B cell (primary cell): ENCODE data around the gene PYCARD. TPM values are rescaled to one million over a fixed set of nuclear protein-coding genes. Genes with fewer than 3 reads are reported as not detected.

Experiments
- ATAC-seq: fragments of 200-7000 bp; cut with Tn5 transposase; one replicate; pipeline ENCODE4 v1.10.0; 2021; ENCODE audit warnings: low read depth, mild to moderate bottlenecking, moderate number of reproducible peaks, moderate library complexity
- CTCF ChIA-PET: fragments of 350-600 bp; sonication (Branson Sonifier 250); formaldehyde crosslinking; loops from one replicate; lab custom pipeline; 2021; ENCODE audit warnings: antibody characterized with exemption, inconsistent platforms; lab: Charles Lee
- POLR2A ChIA-PET: fragments of 350-600 bp; sonication (Branson Sonifier 250); formaldehyde crosslinking; loops from one replicate; lab custom pipeline; 2021; ENCODE audit warnings: antibody characterized with exemption; lab: Charles Lee
- DNase-seq: peaks from one replicate; pipeline ENCODE4 v3.0.0; 2013
- H2AFZ ChIP-seq: 2 replicates; pipeline ENCODE4 v1.6.1; 2012; ENCODE audit warnings: mild to moderate bottlenecking, low read depth, low read length; ENCODE audit not compliant: insufficient read depth, poor library complexity, severe bottlenecking
- H3K27ac ChIP-seq, 2 donors: 1 replicate in 1 of 2; 2 replicates in 1 of 2; pipeline ENCODE4 v1.5.1; 2012 to 2013; ENCODE audit warnings: low read length in 2 of 2, mild to moderate bottlenecking in 2 of 2, moderate library complexity in 1 of 2
- H3K27me3 ChIP-seq, 4 experiments: fragments of 200-600 bp in 1 of 4; sonication (generic) in 1 of 4; replicated peaks in 1 of 4; 1 replicate in 2 of 4; 2 replicates in 2 of 4; pipeline versions ENCODE4 v1.6.1 to v1.7.0; 2013 to 2016; ENCODE audit warnings: low read length in 3 of 4, mild to moderate bottlenecking in 2 of 4, mixed read lengths in 1 of 4, moderate library complexity in 1 of 4; ENCODE audit not compliant: insufficient read depth in 4 of 4, control insufficient read depth in 3 of 4; ENCODE audit errors: control extremely low read depth in 1 of 4
- H3K36me3 ChIP-seq, 2 experiments: replicated peaks in 1 of 2; 1 replicate in 1 of 2; 2 replicates in 1 of 2; pipeline versions ENCODE4 v1.6.1 to v1.7.1; 2013; ENCODE audit warnings: low read length in 1 of 2; ENCODE audit not compliant: insufficient read depth in 2 of 2, control insufficient read depth in 1 of 2; ENCODE audit errors: control extremely low read depth in 1 of 2, extremely low read depth in 1 of 2
- H3K4me1 ChIP-seq, 2 donors: fragments of 200-600 bp in 1 of 2; sonication (generic) in 1 of 2; 1 replicate in 1 of 2; 2 replicates in 1 of 2; pipeline versions ENCODE4 v1.5.1 to v1.6.1; 2013 to 2017; ENCODE audit warnings: low read length in 2 of 2; ENCODE audit not compliant: control insufficient read depth in 2 of 2, insufficient read depth in 2 of 2
- H3K4me2 ChIP-seq: replicated peaks from 2 replicates; pipeline ENCODE3; 2012; ENCODE audit warnings: mild to moderate bottlenecking, low read depth, low read length; ENCODE audit not compliant: poor library complexity, severe bottlenecking
- H3K4me3 ChIP-seq, 5 experiments: fragments of 200-600 bp in 1 of 5; sonication (generic) in 1 of 5; 1 replicate in 3 of 5; 2 replicates in 2 of 5; pipeline versions ENCODE4 v1.5.1 to v1.7.0; 2011 to 2016; ENCODE audit warnings: low read length in 4 of 5, mild to moderate bottlenecking in 4 of 5, low read depth in 2 of 5, control low read depth in 1 of 5, moderate library complexity in 1 of 5; ENCODE audit not compliant: insufficient read depth in 1 of 5; ENCODE audit errors: control extremely low read depth in 1 of 5, extremely low read depth in 1 of 5
- H3K79me2 ChIP-seq: fragments of 200-600 bp; sonication (generic); one replicate; pipeline ENCODE4 v1.6.0; 2016; ENCODE audit warnings: low read length; ENCODE audit not compliant: control insufficient read depth, insufficient read depth
- H3K9ac ChIP-seq: fragments of 200-600 bp; sonication (generic); 2 replicates; pipeline ENCODE4 v1.6.1; 2017; ENCODE audit warnings: mild to moderate bottlenecking, low read length, moderate library complexity
- H3K9me3 ChIP-seq, 3 donors: one replicate each; pipeline versions ENCODE4 v1.6.1 to v1.7.1; 2013; ENCODE audit warnings: low read length in 2 of 3; ENCODE audit not compliant: control insufficient read depth in 2 of 3, insufficient read depth in 1 of 3; ENCODE audit errors: control extremely low read depth in 1 of 3
- H4K20me1 ChIP-seq: 2 replicates; pipeline ENCODE4 v1.6.0; 2012; ENCODE audit warnings: mild to moderate bottlenecking, low read length; ENCODE audit not compliant: insufficient read depth, control insufficient read depth, poor library complexity, severe bottlenecking
- H3K27ac Mint-ChIP-seq: one replicate; pipeline ENCODE4 v1.8.0; 2021; ENCODE audit warnings: mixed read lengths
- H3K27me3 Mint-ChIP-seq: one replicate; pipeline ENCODE4 v1.8.0; 2021; ENCODE audit warnings: mixed read lengths
- H3K4me1 Mint-ChIP-seq: one replicate; pipeline ENCODE4 v1.8.0; 2021; ENCODE audit warnings: mixed read lengths
- H3K4me3 Mint-ChIP-seq: one replicate; pipeline ENCODE4 v1.8.0; 2021; ENCODE audit warnings: mixed read lengths
- H3K9me3 Mint-ChIP-seq: one replicate; pipeline ENCODE4 v1.8.0; 2022; ENCODE audit warnings: mixed read lengths; ENCODE audit not compliant: insufficient read depth
- EZH2 ChIP-seq: IDR thresholded peaks from 2 replicates; pipeline ENCODE4 v1.6.1; 2012; ENCODE audit warnings: borderline replicate concordance, low read depth, mild to moderate bottlenecking, moderate library complexity, low read length; ENCODE audit not compliant: insufficient read depth, poor library complexity, severe bottlenecking
- WGBS: methylation state at CpG from one replicate; pipeline ENCODE4 v1.1.5; 2013; ENCODE audit warnings: missing lambda C conversion rate; ENCODE audit not compliant: insufficient coverage; 5-methylcytosine and 5-hydroxymethylcytosine counted together
- intact Hi-C: fragments of 100-400 bp; cut with micrococcal nuclease; formaldehyde crosslinking; loops from one replicate; pipeline ENCODE4 v1.10.0; 2022
- polyA plus RNA-seq: library from polyadenylated mRNA; depleted of rRNA; stranded (reverse); fragments of >200 nt; gene quantifications from 2 replicates; pipeline ENCODE4 v1.2.3, GENCODE V29; 2012
- total RNA-seq, 2 donors: library from RNA; stranded (reverse); fragments of 120-200 nt in 1 of 2; gene quantifications; 1 replicate in 1 of 2; 2 replicates in 1 of 2; pipeline versions ENCODE4 v1.2.3 to v1.2.4, GENCODE V29; 2013 to 2022
- TF ChIP-seq, protein P1 (sequence below): fragments of 200-600 bp; IDR thresholded peaks from one replicate; pipeline ENCODE4 v1.8.0; 2022; ENCODE audit warnings: antibody characterized with exemption, mild to moderate bottlenecking

The PYCARD gene
- total and polyA plus RNA-seq, 2 donors (not counting 1 experiment from before 2014, with no cell fraction given): 35.7 to 72.0 TPM

DNA sequence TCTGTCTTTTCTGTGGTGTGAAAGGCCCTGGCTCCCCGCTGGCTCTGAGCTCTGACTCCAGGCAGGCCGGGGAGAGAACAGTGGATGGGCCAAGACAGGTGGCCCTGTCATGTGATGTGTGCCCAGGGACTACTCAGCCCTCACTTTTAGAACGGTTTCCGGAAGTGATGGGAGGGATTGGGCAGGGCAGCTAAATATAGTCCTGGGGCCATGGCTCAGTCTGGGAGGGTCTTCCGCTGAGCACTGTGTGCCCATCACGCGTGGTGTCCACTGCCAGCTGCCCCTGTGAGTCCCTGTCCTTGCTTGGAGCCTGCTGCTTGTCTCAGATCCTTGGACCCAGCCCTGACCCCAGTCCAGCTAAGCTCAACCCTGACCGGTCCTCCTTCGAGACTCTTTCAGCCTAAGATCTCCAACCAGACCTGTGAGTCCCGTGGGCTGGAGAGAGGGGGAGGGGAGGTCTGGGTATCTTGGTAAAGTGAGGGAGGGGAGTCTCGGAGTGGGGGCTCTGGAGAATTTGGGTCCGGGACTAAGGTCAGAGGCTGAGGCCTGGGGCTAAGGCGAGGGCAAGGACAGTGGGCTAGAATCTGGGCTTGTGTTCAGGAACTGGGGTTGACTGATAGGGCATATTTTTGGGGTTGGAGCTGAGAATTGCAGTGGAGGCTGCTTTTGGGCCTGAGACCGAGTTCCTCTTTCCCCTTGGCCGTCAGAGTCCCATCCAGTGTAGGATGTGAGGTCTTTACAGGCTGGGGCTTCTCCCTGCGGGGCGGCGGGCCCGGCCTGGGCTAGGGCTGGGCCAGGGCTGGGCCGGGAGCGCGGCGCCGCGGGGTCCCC is 11.5 kb upstream of the PYCARD start, which contains the start of gene TRIM72:
TRIM72 (plus strand) TSS at position 243 of the 831 bp plus-strand sequence. CDS start 620 bp downstream, outside the sequence.
- Histone ChIP-seq H3K36me3 (no peaks in the 10 kb centered on the region), H3K9me3 (peaks cover 0 to 10% (median 0%) of the 10 kb centered on the region in 3 donors), H3K4me3 (peak within 1 kb of the TSS in 4 of 5 experiments; percentile 21 to 56 (median 48)), H3K79me2 (no peaks in the 10 kb centered on the region), H4K20me1 (peaks cover 5% of the 10 kb centered on the region), H2AFZ (peak within 1 kb of the TSS; percentile 57), H3K27ac (no peak within 1 kb of the TSS), H3K4me2 (peak within 1 kb of the TSS; percentile 78), H3K9ac (peak within 1 kb of the TSS; percentile 53), H3K4me1 (peaks cover 41 to 42% of the 10 kb centered on the region in 2 donors), H3K27me3 (peaks cover 0 to 53% (median 26%) of the 10 kb centered on the region in 4 experiments)
- ChIA-PET POLR2A (interaction anchor here (0.8 to 1.2 kb wide), 2 partner anchors 14 to 119 kb away, joined by 4 to 5 read pairs; no protein-coding TSS in a partner anchor), CTCF (interaction anchor here (3.9 kb wide), 1 partner anchor 13 kb away, joined by 21 read pairs; the partner anchor contains the start of gene PYCARD)
- H3K9me3 Mint-ChIP-seq: no peaks in the 10 kb centered on the region
- TF ChIP-seq, protein P1, sequence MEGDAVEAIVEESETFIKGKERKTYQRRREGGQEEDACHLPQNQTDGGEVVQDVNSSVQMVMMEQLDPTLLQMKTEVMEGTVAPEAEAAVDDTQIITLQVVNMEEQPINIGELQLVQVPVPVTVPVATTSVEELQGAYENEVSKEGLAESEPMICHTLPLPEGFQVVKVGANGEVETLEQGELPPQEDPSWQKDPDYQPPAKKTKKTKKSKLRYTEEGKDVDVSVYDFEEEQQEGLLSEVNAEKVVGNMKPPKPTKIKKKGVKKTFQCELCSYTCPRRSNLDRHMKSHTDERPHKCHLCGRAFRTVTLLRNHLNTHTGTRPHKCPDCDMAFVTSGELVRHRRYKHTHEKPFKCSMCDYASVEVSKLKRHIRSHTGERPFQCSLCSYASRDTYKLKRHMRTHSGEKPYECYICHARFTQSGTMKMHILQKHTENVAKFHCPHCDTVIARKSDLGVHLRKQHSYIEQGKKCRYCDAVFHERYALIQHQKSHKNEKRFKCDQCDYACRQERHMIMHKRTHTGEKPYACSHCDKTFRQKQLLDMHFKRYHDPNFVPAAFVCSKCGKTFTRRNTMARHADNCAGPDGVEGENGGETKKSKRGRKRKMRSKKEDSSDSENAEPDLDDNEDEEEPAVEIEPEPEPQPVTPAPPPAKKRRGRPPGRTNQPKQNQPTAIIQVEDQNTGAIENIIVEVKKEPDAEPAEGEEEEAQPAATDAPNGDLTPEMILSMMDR: no peak
- 81% methylated on average over 22 of the region's 25 CpGs for WGBS
- peak within 1 kb of the TSS; percentile 20 for H3K27ac Mint-ChIP-seq
- H3K27me3 Mint-ChIP-seq: peaks cover 34% of the 10 kb centered on the region
- peak within 1 kb of the TSS; percentile 84 for H3K4me3 Mint-ChIP-seq
- intact Hi-C loops: loop anchor here (2.0 kb wide), 1 partner anchor 13 kb away; no protein-coding TSS in a partner anchor
- DNase-seq (peak; percentile 17), ATAC-seq (no peak)
- peaks cover 42% of the 10 kb centered on the region for H3K4me1 Mint-ChIP-seq

- peaks cover 42% of the 10 kb centered on the region for H3K4me1 Mint-ChIP-seq
- peaks cover 0 to 10% (median 0%) of the 10 kb centered on the region in 3 donors for H3K9me3 ChIP-seq
- H3K27me3 ChIP-seq: peaks cover 0 to 46% (median 24%) of the 10 kb centered on the region in 4 experiments
- no peak overlapping the region for H3K4me2 ChIP-seq
- TF ChIP-seq EZH2: no peak
- TF ChIP-seq, protein P1: no peak
- intact Hi-C loops: no loop called here
- H3K4me1 ChIP-seq: peaks cover 41 to 42% of the 10 kb centered on the region in 2 donors
- H3K4me3 Mint-ChIP-seq: peak overlapping the region; percentile 44
- no peak overlapping the region for H3K9ac ChIP-seq
- ATAC-seq (no peak), DNase-seq (no peak)
- H3K27ac Mint-ChIP-seq: peak overlapping the region; percentile 20
- ChIA-PET CTCF (interaction anchor here (3.9 kb wide), 1 partner anchor 12 kb away, joined by 21 read pairs; the partner anchor contains the start of gene PYCARD), POLR2A (interaction anchor here (0.8 kb wide), 1 partner anchor 13 kb away, joined by 4 read pairs; no protein-coding TSS in a partner anchor)
- no peaks in the 10 kb centered on the region for H3K9me3 Mint-ChIP-seq
- no peak overlapping the region for H3K27ac ChIP-seq
- peaks cover 28% of the 10 kb centered on the region for H3K27me3 Mint-ChIP-seq
- H2AFZ ChIP-seq: no peak overlapping the region
- no peak overlapping the region for H3K4me3 ChIP-seq
- 100% methylated on average over 1 of the region's 1 CpG for WGBS
- no peaks in the 10 kb centered on the region for H3K79me2 ChIP-seq
- no peaks in the 10 kb centered on the region for H3K36me3 ChIP-seq
- peaks cover 5% of the 10 kb centered on the region for H4K20me1 ChIP-seq
Measured at GRCh38 chr16:31213342-31213741, 10.8 kb upstream of the PYCARD start.
